HG03280 (cell line): ENCODE measurements around the gene GRID2.
"Not testable (repeated sequence)": the region's sequence is repeated elsewhere in the genome, so short reads cannot be mapped to it uniquely, and the experiment has no call there.

Experiments
- ATAC-seq: cut with Tn5 transposase; IDR thresholded peaks from one replicate; pipeline ENCODE4 v1.9.1; 2021; ENCODE audit warnings: mild to moderate bottlenecking, moderate library complexity; ENCODE audit not compliant: unreplicated experiment

Gene GRID2

DNA sequence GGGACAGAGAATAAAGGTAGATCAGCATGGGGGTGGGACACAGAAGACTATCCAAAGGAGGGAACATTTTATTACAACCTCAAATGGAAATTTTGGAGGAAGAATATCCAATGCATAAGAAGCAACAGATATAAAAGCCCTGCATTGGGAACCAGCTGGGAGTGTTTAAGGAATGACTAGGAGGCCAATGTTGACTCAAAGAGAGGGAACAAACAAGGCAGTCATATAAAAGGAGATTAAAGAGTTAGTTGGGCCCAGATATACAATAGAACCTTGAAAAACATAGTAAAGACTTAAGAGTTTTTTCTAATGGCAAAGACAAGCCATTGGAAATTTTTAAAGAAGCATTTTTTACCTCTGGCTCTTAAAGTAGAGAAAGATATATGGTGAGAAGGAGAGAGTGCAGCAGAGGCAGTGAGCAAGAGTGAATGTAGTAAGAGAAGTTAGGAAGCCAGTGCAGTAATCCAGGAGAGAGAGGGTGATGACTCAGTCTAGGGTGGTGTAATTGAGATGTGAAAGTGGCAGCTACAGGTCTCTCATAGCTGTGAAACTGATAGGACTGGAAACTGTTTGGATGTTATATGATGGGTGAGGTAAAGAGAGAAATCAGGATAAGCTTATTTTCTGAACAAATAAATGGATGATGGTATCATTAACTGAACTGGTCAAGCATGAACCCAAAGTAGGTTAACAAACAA lies 1342.6 kb downstream of the GRID2 start:
- ATAC-seq, result no peak

DNA sequence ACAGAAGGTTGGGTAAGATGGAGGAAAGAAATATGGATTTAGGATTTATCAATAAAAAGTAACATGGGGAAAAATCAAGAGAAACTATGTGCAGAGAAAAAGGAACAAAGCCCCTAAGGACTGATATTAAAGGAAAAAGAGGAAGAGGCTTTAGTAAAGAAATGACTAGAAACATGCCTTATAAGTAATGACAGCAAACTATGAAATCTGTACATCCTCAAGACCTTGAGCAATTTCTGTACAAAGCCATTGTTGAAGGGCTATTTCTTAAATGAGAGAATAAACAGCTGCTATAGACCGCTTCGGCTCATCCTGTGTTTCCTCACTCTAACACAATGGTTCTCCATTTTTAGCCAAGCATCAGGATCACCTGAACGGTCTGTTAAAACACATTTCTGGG lies 1344.5 kb downstream of the GRID2 start:
- no peak for ATAC-seq

DNA sequence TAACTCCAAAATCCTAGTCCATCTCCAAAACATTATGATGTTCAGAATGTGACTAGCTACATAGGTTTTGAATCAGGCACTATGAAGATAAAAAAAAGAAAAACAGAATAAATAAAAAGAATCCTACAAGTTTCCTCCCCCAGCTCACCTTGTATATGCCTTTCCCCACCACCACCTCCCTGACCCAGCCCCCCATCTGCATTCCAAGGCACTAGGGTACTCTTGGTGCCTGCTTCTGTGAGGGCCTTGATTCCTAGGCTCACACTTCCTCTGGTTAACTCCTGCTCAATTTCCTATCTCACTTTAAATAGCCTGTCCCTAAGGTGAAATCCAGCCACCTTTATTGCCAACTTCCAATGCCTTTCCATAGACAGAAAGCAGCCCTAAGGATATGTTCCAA lies 1346.1 kb downstream of the GRID2 start:
- ATAC-seq, result no peak

DNA sequence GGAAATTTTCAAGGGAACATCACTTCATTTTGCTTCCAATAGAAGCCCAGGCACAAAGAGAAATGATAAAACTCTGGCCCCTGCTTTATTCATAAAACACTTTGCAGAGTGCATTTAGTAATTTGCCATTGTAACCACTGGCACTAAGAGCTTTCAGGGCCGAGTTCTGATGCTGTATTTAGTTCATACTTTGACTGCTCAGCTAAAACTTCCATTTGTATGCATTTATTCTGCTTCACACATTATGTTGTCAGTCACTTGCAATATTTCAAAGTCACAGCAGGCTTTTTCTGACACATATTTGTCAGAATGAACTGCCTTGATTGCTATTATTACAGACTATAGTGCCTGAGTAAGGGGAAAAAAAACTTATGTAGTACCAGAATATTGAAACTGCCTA lies 1350.4 kb downstream of the GRID2 start:
- no peak for ATAC-seq

GRCh38 chr4:93657527-93657926 lies 1353.8 kb downstream of the GRID2 start:
- no peak for ATAC-seq

- no peak for ATAC-seq
These were observed 1354.7 kb downstream of the GRID2 start for GRCh38 chr4:93658443-93658842.

GRCh38 chr4:93659629-93660028 lies 1355.9 kb downstream of the GRID2 start:
- ATAC-seq, result no peak

DNA sequence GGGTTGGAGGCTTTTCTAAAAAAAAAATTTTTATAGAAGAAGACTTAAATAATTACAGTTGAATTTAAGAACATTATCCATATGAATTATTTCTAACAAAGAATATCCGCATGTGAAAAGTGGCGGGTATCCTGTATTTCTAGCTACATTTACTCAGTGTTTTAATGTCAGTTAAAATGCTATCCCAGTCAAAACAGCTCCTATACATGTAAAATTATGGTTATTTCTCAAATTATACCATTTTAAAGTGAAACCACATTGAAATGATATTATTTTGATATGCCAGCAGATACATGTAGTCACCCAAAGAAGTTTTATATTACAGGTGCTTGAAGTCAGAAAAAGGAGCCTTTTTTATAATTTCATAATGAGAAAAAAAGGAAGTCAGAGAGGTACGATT lies 1356.3 kb downstream of the GRID2 start:
- no peak for ATAC-seq

- no peak for ATAC-seq
These were observed 1366.7 kb downstream of the GRID2 start for GRCh38 chr4:93670434-93670833.

DNA sequence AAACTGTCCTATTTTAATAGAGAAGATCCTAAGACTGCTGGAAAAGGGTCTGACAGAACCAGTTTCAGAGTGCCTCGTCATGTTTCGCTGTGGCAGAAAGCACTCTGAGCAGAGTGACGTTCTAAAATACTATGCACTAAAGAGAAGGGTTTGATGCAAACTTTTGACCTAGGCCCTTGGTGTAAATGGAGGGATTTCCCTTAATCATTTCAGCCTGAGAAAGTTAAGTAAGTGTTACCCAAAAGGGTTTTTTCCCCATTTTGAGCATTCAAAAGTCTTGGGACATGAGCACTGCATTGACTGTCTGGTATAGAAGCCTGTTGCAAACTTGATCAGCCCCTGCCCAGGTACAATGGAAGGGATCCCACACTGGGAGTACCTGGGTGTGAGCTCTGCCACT lies 1367.3 kb downstream of the GRID2 start:
- ATAC-seq, result no peak

GRCh38 chr4:93676937-93677336 lies 1373.2 kb downstream of the GRID2 start:
- ATAC-seq, result not testable (repeated sequence)

GRCh38 chr4:93684571-93684970 lies 1380.8 kb downstream of the GRID2 start:
- no peak for ATAC-seq

DNA sequence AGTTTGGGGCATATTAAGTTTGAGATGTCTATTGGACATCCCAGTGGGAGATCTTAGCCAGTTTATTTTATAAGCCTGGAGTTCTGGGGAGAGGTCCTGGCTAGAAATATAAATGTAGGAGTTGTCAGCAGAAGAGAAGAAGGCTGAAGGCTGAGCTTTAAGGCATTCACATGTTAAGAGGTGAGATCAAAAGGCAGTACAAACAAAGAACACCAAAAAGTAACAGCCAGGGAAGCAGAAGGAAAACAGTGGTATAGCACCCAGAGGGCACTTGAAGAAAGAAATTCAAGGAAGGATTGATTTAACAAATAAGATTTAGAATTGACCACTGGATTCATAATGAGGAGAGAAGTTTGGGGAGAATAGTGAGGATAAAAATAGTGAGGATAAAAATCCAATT lies 1383.5 kb downstream of the GRID2 start:
- no peak for ATAC-seq

DNA sequence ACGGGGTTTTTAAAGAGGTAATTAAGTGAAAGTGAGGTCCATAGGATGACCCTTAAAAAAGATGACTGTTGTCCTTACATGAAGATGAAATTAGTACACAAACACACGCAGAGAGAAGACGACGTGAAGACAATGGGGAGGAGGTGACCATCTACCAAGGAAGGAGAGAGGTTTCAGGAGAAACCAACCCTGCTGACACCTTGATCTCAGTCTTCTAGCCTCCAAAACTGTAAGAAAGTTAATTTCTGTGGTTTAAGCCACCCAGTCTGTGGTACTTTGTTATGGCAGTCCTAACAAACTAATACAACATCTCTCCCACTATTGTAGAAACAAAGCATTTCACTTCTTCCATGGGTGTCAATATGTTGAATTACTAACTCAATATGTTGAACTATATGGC lies 1385.2 kb downstream of the GRID2 start:
- no peak for ATAC-seq

DNA sequence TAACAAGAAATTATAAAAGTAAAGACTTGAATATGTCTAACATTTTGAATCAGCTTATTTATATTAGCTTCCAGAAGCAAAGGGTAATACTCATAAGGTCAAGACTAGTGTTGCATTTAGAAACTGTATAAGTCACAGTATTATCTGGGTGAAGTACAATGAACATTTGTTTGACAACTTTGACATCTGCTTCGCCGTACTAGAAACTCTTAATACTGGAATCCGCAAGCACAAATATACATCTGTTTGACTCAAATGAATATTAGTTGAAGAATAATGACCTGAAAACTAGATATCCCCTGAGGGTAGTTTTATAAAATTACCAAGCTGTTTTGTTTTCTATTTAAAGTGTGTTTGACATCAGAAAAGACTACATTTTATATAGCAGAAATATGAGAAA lies 1389.4 kb downstream of the GRID2 start:
- ATAC-seq, result no peak

- ATAC-seq, result no peak
These were observed 1394.9 kb downstream of the GRID2 start for GRCh38 chr4:93698686-93699085.

DNA sequence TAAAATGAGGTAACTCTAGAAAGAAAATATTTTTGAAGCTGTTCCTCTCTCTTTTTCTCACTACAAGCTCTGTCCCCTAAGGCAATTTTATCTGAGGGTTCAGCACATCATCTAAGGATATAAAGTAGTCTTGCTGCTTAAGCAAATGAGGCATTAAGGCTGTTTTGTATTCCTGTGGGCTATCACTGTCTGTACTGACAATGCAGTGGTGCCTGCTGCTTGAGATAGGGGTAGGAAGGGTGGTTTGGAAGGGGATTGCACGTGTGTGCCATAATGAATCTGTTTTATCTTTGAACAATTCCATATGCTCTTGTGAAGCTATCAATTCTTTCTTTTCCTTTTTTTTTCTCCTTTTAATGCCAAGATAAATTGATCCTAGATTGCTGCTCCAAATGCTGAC lies 1396.8 kb downstream of the GRID2 start:
- ATAC-seq, result no peak

DNA sequence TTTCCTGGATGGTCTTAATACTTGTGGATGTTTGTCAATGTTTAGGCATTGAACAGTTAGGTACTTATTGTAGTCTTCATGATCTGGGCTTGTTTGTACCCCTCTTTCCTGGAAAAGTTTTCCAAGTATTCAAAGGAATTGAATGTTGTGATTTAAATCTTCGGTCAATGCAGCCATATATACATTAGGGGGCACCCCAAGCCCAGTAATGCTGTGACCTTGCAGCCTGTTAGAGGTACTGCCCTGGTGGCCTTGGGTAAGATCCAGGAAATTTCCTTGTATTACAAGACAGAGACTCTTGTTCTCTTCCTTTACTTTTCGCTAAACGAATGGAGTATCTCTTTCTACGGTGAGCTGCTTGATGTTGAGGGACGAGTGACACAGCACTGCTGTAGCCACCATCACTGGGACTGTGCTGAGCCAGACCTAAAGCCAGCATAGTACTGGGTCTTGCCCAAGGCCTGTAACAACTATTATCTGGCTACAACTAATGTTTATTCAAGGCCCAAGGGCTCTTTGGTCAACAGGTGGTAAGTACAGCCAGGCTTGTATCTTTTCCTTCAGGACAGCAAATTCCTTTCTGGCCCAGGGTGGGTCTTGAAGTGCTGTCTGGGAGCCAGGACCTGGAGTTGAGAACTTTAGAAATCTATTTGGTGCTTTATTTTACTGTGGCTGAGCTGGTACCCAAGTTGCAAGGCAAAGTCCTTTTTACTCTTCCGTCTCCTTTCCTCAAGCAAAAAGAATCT lies 1406.5 kb downstream of the GRID2 start:
- ATAC-seq, result peak; percentile 78

DNA sequence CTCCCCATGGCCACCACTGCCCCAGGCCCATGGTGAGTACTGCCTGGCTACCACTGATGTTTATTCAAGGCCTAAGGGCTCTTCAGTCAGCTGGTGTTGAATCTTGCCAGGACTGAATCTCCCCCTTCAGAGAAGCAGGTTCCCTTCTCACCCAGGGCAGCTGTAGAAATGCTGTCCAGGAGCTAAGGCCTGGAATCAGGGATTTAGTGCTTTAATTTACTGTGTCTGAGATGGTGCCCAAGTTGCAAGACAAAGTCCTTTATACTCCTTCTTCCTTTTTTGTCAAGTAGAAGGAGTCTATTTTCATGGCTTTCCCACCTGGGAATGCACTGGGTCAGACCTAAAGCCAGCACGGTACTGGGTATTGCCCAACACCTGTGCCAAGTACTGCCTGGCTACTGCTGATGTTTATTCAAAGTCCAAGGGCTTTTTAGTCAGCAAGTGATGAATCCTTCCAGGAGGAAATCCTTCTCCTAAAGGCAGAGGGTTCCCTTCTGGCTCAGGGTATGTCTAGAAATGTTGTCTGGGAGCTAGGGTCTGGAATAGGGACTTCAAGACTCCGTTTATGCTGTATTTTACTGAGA lies 1407.2 kb downstream of the GRID2 start:
- ATAC-seq, result no peak

DNA sequence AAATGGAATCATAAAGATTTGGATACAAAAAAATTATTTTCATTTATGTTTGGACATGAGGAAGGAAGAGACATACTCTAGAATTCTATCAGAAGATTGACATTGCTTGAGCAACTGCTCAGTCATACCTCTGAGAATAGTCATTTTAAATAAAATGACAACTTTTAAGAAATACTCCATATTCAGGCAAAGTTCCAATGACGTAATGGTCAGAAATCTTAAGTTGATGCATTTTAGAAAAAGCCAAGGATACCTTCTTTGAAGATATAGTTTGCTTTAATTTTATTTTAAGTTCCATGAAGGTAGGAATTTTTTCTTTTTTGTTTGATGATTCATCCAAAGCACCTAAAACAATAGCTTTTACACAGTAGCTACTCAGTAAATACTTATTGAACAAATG lies 1414.5 kb downstream of the GRID2 start:
- ATAC-seq, result no peak

GRCh38 chr4:93719552-93719951 lies 1415.8 kb downstream of the GRID2 start:
- ATAC-seq, result no peak

- no peak for ATAC-seq
These were observed 1418.7 kb downstream of the GRID2 start for GRCh38 chr4:93722446-93722845.
